Caco-2 (cell line): Measurements from ENCODE around the gene HEATR1. TPM values are rescaled to one million over a fixed set of nuclear protein-coding genes. Genes with fewer than 3 reads are reported as not detected.

Experiments
- BruUV-seq: library from RNA; stranded (reverse); fragments of 400-500 nt; replicated peaks from 2 replicates; lab custom pipeline; 2021; lab: Mats Ljungman, UMichigan
- CTCF ChIA-PET: fragments of 300-600 bp; sonication (Branson Sonifier 250); formaldehyde crosslinking; loops from one replicate; lab custom pipeline; 2022; ENCODE audit warnings: antibody characterized with exemption; lab: Charles Lee
- POLR2A ChIA-PET: fragments of 300-600 bp; sonication (Branson Sonifier 250); formaldehyde crosslinking; loops from one replicate; lab custom pipeline; 2022; ENCODE audit warnings: antibody characterized with exemption; lab: Charles Lee
- DNase-seq, 2 experiments: peaks; one replicate each; pipeline versions ENCODE4 v3.0.0 to v3.0.0-alpha.2; 2020 to 2022
- H3K27me3 ChIP-seq: replicated peaks from 2 replicates; pipeline ENCODE4 v1.6.0; 2011; ENCODE audit warnings: low read length; ENCODE audit not compliant: control insufficient read depth, insufficient read depth
- H3K36me3 ChIP-seq: 2 replicates; pipeline ENCODE4 v1.5.1; 2011; ENCODE audit warnings: low read length; ENCODE audit not compliant: control insufficient read depth, insufficient read depth
- H3K4me1 ChIP-seq: fragments of 250-450 bp; sonication (Bioruptor Pico); 2 replicates; pipeline ENCODE4 v1.5.1; 2020; ENCODE audit warnings: mild to moderate bottlenecking
- H3K4me3 ChIP-seq: 2 replicates; pipeline ENCODE4 v1.5.1; 2011; ENCODE audit warnings: low read depth, mild to moderate bottlenecking, control low read depth, low read length
- H3K9me3 ChIP-seq: fragments of 250-450 bp; sonication (Bioruptor Pico); 2 replicates; pipeline ENCODE4 v1.5.1; 2020; ENCODE audit warnings: mild to moderate bottlenecking, moderate library complexity
- H3K27ac Mint-ChIP-seq: one replicate; pipeline ENCODE4 v1.8.0; 2022; ENCODE audit warnings: mixed read lengths; ENCODE audit not compliant: unreplicated experiment
- H3K27me3 Mint-ChIP-seq: one replicate; pipeline ENCODE4 v1.8.0; 2022; ENCODE audit warnings: mixed read lengths; ENCODE audit not compliant: insufficient read depth, unreplicated experiment
- H3K36me3 Mint-ChIP-seq: one replicate; pipeline ENCODE4 v1.8.0; 2022; ENCODE audit warnings: mild to moderate bottlenecking, mixed read lengths; ENCODE audit not compliant: insufficient read depth, unreplicated experiment
- H3K4me1 Mint-ChIP-seq: one replicate; pipeline ENCODE4 v1.8.0; 2022; ENCODE audit warnings: low read depth, mixed read lengths; ENCODE audit not compliant: unreplicated experiment
- H3K4me3 Mint-ChIP-seq: one replicate; pipeline ENCODE4 v1.8.0; 2022; ENCODE audit warnings: mild to moderate bottlenecking, moderate library complexity, mixed read lengths; ENCODE audit not compliant: unreplicated experiment
- H3K9me3 Mint-ChIP-seq: one replicate; pipeline ENCODE4 v1.8.0; 2022; ENCODE audit warnings: mixed read lengths; ENCODE audit not compliant: unreplicated experiment
- CTCF ChIP-seq, 2 experiments: fragments of 200-600 bp in 1 of 2; IDR thresholded peaks; 1 replicate in 1 of 2; 2 replicates in 1 of 2; pipeline versions ENCODE4 v1.5.1 to v1.8.0; 2011 to 2022; ENCODE audit warnings: antibody characterized with exemption in 1 of 2, control low read depth in 1 of 2, inconsistent platforms in 1 of 2, low read depth in 1 of 2, low read length in 1 of 2, mild to moderate bottlenecking in 1 of 2, moderate library complexity in 1 of 2; ENCODE audit not compliant: insufficient read depth in 1 of 2, severe bottlenecking in 1 of 2, unreplicated experiment in 1 of 2
- intact Hi-C: fragments of 100-400 bp; cut with micrococcal nuclease; formaldehyde crosslinking; loops from one replicate; pipeline ENCODE4 v1.10.0; 2022; ENCODE audit not compliant: unreplicated experiment
- total RNA-seq: library from RNA; stranded (reverse); gene quantifications from 2 replicates; pipeline ENCODE4 v1.2.3, GENCODE V29; 2022

The HEATR1 gene
- total RNA-seq, 1 experiment from 2014 or later = 56.5 TPM

- H3K9me3 ChIP-seq = no peaks in the 10 kb centered on the region
- peaks cover 8% of the 10 kb centered on the region for H3K4me1 ChIP-seq
- H3K4me3 Mint-ChIP-seq = peak overlapping the region; percentile 98
- H3K36me3 Mint-ChIP-seq = peaks cover 27% of the 10 kb centered on the region
- POLR2A ChIA-PET = interaction anchor here (0.9 to 2.7 kb wide), 2 partner anchors 21 kb away, joined by 3 to 14 read pairs; no protein-coding TSS in a partner anchor
- no peaks in the 10 kb centered on the region for H3K27me3 Mint-ChIP-seq
- no peaks in the 10 kb centered on the region for H3K36me3 ChIP-seq
- H3K27me3 ChIP-seq = no peaks in the 10 kb centered on the region
- TF ChIP-seq CTCF (IDR thresholded peaks at IDR 0.05; ENCODE audit: insufficient read depth in 1 of 2, low read depth in 1 of 2, low read length in 1 of 2, severe bottlenecking in 1 of 2, unreplicated experiment in 1 of 2) = no peak
- DNase-seq = peak; percentile 73 to 76
- CTCF ChIA-PET = interaction anchor here (0.6 kb wide), 1 partner anchor 15 kb away, joined by 3 read pairs; no protein-coding TSS in a partner anchor
- peak overlapping the region; percentile 98 for H3K27ac Mint-ChIP-seq
- peaks cover 26% of the 10 kb centered on the region for H3K4me1 Mint-ChIP-seq
- peaks cover 8% of the 10 kb centered on the region for H3K9me3 Mint-ChIP-seq
- intact Hi-C loops = loop anchor here (1.0 to 5.0 kb wide), 3 partner anchors 21 to 127 kb away; no protein-coding TSS in a partner anchor
- TSS peak; percentile 47 for BruUV-seq
- H3K4me3 ChIP-seq = peak overlapping the region; percentile 98
Measured at GRCh38 chr1:236524142-236524894, 80.0 kb downstream of the HEATR1 start.

- CTCF ChIA-PET = interaction anchor here (0.6 kb wide), 1 partner anchor 14 kb away, joined by 3 read pairs; no protein-coding TSS in a partner anchor
- Mint-ChIP-seq H3K27me3 (no peaks in the 10 kb centered on the region), H3K4me1 (peaks cover 26% of the 10 kb centered on the region), H3K27ac (peak within 1 kb of the TSS; percentile 98), H3K9me3 (peaks cover 8% of the 10 kb centered on the region), H3K36me3 (peaks cover 23% of the 10 kb centered on the region), H3K4me3 (peak within 1 kb of the TSS; percentile 98)
- peak; percentile 74 to 79 for DNase-seq
- intact Hi-C loops = loop anchor here (1.0 to 5.0 kb wide), 4 partner anchors 20 to 126 kb away; no protein-coding TSS in a partner anchor
- no peaks in the 10 kb centered on the region for H3K9me3 ChIP-seq
- TF ChIP-seq CTCF (IDR thresholded peaks at IDR 0.05; ENCODE audit: insufficient read depth in 1 of 2, low read depth in 1 of 2, low read length in 1 of 2, severe bottlenecking in 1 of 2, unreplicated experiment in 1 of 2) = no peak
- peak within 1 kb of the TSS; percentile 98 for H3K4me3 ChIP-seq
- POLR2A ChIA-PET = interaction anchor here (2.7 kb wide), 1 partner anchor 21 kb away, joined by 14 read pairs; no protein-coding TSS in a partner anchor
- no peaks in the 10 kb centered on the region for H3K36me3 ChIP-seq
- H3K4me1 ChIP-seq = peaks cover 8% of the 10 kb centered on the region
- no peaks in the 10 kb centered on the region for H3K27me3 ChIP-seq
- no TSS peak for BruUV-seq
Measured at GRCh38 chr1:236523704-236524141, 80.6 kb downstream of the HEATR1 start, which contains the start of gene LGALS8. LGALS8 (plus strand) TSS chr1:236523982; CDS start chr1:236526071, 2,089 bp downstream.

GRCh38 chr1:236522937-236523703, 81.2 kb downstream of the HEATR1 start:
- Mint-ChIP-seq H3K4me1 (peaks cover 29% of the 10 kb centered on the region), H3K27me3 (no peaks in the 10 kb centered on the region), H3K36me3 (peaks cover 21% of the 10 kb centered on the region), H3K9me3 (peaks cover 8% of the 10 kb centered on the region), H3K27ac (peak overlapping the region; percentile 98), H3K4me3 (peak overlapping the region; percentile 98)
- peak; percentile 65 to 66 for DNase-seq
- H3K4me1 ChIP-seq = peaks cover 11% of the 10 kb centered on the region
- peak overlapping the region; percentile 98 for H3K4me3 ChIP-seq
- intact Hi-C loops = loop anchor here (1.0 to 5.0 kb wide), 2 partner anchors 33 to 126 kb away; no protein-coding TSS in a partner anchor
- no peaks in the 10 kb centered on the region for H3K36me3 ChIP-seq
- POLR2A ChIA-PET = interaction anchor here (2.7 kb wide), 1 partner anchor 20 kb away, joined by 14 read pairs; no protein-coding TSS in a partner anchor
- H3K27me3 ChIP-seq = no peaks in the 10 kb centered on the region
- H3K9me3 ChIP-seq = no peaks in the 10 kb centered on the region
- no TSS peak for BruUV-seq
- no peak for TF ChIP-seq CTCF (IDR thresholded peaks at IDR 0.05; ENCODE audit: insufficient read depth in 1 of 2, low read depth in 1 of 2, low read length in 1 of 2, severe bottlenecking in 1 of 2, unreplicated experiment in 1 of 2)
- CTCF ChIA-PET = no interaction called here
